Stomach smooth muscle (tissue), 2 donors: ENCODE data around the gene CDC40.

Source experiments
- H3K27ac ChIP-seq: one replicate; pipeline ENCODE4 v1.7.0; 2013; ENCODE audit warnings: mild to moderate bottlenecking, low read length, inconsistent platforms
- H3K27me3 ChIP-seq, 2 donors: one replicate each; pipeline ENCODE4 v1.7.0; 2013; ENCODE audit warnings: low read length in 2 of 2; ENCODE audit not compliant: insufficient read depth in 2 of 2, control insufficient read depth in 1 of 2
- H3K36me3 ChIP-seq, 2 donors: one replicate each; pipeline ENCODE4 v1.7.0; 2013; ENCODE audit warnings: low read length in 2 of 2; ENCODE audit not compliant: control insufficient read depth in 2 of 2, insufficient read depth in 2 of 2
- H3K4me1 ChIP-seq: one replicate; pipeline ENCODE4 v1.7.0; 2013; ENCODE audit warnings: low read length; ENCODE audit not compliant: control insufficient read depth, insufficient read depth
- H3K4me3 ChIP-seq, 2 donors: one replicate each; pipeline ENCODE4 v1.7.0; 2013; ENCODE audit warnings: low read length in 2 of 2
- H3K9ac ChIP-seq, 2 donors: one replicate each; pipeline ENCODE4 v1.7.0; 2013; ENCODE audit warnings: low read length in 2 of 2, mild to moderate bottlenecking in 1 of 2
- H3K9me3 ChIP-seq, 2 donors: one replicate each; pipeline ENCODE4 v1.7.0; 2013; ENCODE audit warnings: low read length in 2 of 2; ENCODE audit not compliant: control insufficient read depth in 2 of 2
- donor health status: healthy.
- donor health status: Pancreatic carcinoma.

CDC40 gene

GRCh38 chr6:110179406-110180227, 610 bp upstream of the CDC40 start, which contains the start of gene WASF1:
TSS of gene WASF1 (minus strand) at chr6:110179670. CDS start at chr6:110127601, 52,069 bp downstream.
- no peaks in the 10 kb centered on the region for H3K9me3 ChIP-seq
- H3K27ac ChIP-seq, result peak within 1 kb of the TSS; percentile 85
- no peaks in the 10 kb centered on the region for H3K36me3 ChIP-seq
- H3K27me3 ChIP-seq, result no peaks in the 10 kb centered on the region
- peak within 1 kb of the TSS; percentile 92 to 98 for H3K4me3 ChIP-seq
- H3K9ac ChIP-seq, result peak within 1 kb of the TSS; percentile 79 to 91
- H3K4me1 ChIP-seq, result peaks cover 25% of the 10 kb centered on the region

GRCh38 chr6:110181131-110182030, 1.2 kb downstream of the CDC40 start:
- peak overlapping the region; percentile 92 to 98 for H3K4me3 ChIP-seq
- no peaks in the 10 kb centered on the region for H3K27me3 ChIP-seq
- no peaks in the 10 kb centered on the region for H3K36me3 ChIP-seq
- peak overlapping the region; percentile 79 to 91 for H3K9ac ChIP-seq
- H3K27ac ChIP-seq, result peak overlapping the region; percentile 85
- H3K4me1 ChIP-seq, result peaks cover 25% of the 10 kb centered on the region
- H3K9me3 ChIP-seq, result no peaks in the 10 kb centered on the region

GRCh38 chr6:110183292-110183885, 3.2 kb downstream of the CDC40 start:
- Histone ChIP-seq H3K36me3 (no peaks in the 10 kb centered on the region), H3K4me1 (peaks cover 20% of the 10 kb centered on the region), H3K4me3 (peak overlapping the region in 1 of 2 donors; percentile 4), H3K27ac (no peak overlapping the region), H3K9me3 (no peaks in the 10 kb centered on the region), H3K27me3 (no peaks in the 10 kb centered on the region), H3K9ac (no peak overlapping the region)

- no peak overlapping the region for H3K9ac ChIP-seq
- H3K36me3 ChIP-seq, result no peaks in the 10 kb centered on the region
- no peak overlapping the region for H3K27ac ChIP-seq
- no peak overlapping the region for H3K4me3 ChIP-seq
- peaks cover 20% of the 10 kb centered on the region for H3K4me1 ChIP-seq
- no peaks in the 10 kb centered on the region for H3K27me3 ChIP-seq
- H3K9me3 ChIP-seq, result no peaks in the 10 kb centered on the region
Observed at GRCh38 chr6:110185879-110186278, 5.7 kb downstream of the CDC40 start.

- Histone ChIP-seq H3K36me3 (peaks cover 2% of the 10 kb centered on the region in 2 donors), H3K9me3 (no peaks in the 10 kb centered on the region), H3K9ac (no peak overlapping the region), H3K27me3 (no peaks in the 10 kb centered on the region), H3K27ac (no peak overlapping the region), H3K4me1 (no peaks in the 10 kb centered on the region), H3K4me3 (no peak overlapping the region)
Observed at GRCh38 chr6:110188791-110189190, 8.6 kb downstream of the CDC40 start.

GRCh38 chr6:110190726-110191125, 10.5 kb downstream of the CDC40 start:
- no peaks in the 10 kb centered on the region for H3K27me3 ChIP-seq
- no peak overlapping the region for H3K27ac ChIP-seq
- H3K9ac ChIP-seq, result no peak overlapping the region
- H3K4me3 ChIP-seq, result no peak overlapping the region
- H3K9me3 ChIP-seq, result no peaks in the 10 kb centered on the region
- no peaks in the 10 kb centered on the region for H3K4me1 ChIP-seq
- H3K36me3 ChIP-seq, result peaks cover 2 to 8% of the 10 kb centered on the region in 2 donors

- H3K36me3 ChIP-seq, result peaks cover 2 to 8% of the 10 kb centered on the region in 2 donors
- no peaks in the 10 kb centered on the region for H3K4me1 ChIP-seq
- no peak overlapping the region for H3K27ac ChIP-seq
- H3K9me3 ChIP-seq, result no peaks in the 10 kb centered on the region
- no peak overlapping the region for H3K4me3 ChIP-seq
- H3K9ac ChIP-seq, result no peak overlapping the region
- H3K27me3 ChIP-seq, result no peaks in the 10 kb centered on the region
Observed at GRCh38 chr6:110191477-110191876, 11.2 kb downstream of the CDC40 start.

- Histone ChIP-seq H3K27ac (no peak overlapping the region), H3K36me3 (peaks cover 2 to 8% of the 10 kb centered on the region in 2 donors), H3K9me3 (no peaks in the 10 kb centered on the region), H3K4me3 (no peak overlapping the region), H3K9ac (no peak overlapping the region), H3K27me3 (no peaks in the 10 kb centered on the region), H3K4me1 (no peaks in the 10 kb centered on the region)
Observed at GRCh38 chr6:110195639-110196038, 15.4 kb downstream of the CDC40 start.

- Histone ChIP-seq H3K4me1 (no peaks in the 10 kb centered on the region), H3K27ac (no peak overlapping the region), H3K9ac (no peak overlapping the region), H3K27me3 (no peaks in the 10 kb centered on the region), H3K4me3 (no peak overlapping the region), H3K9me3 (no peaks in the 10 kb centered on the region), H3K36me3 (peaks cover 2 to 8% of the 10 kb centered on the region in 2 donors)
Observed at GRCh38 chr6:110196874-110197273, 16.6 kb downstream of the CDC40 start.

- no peaks in the 10 kb centered on the region for H3K27me3 ChIP-seq
Observed at GRCh38 chr6:110198561-110198960, 18.3 kb downstream of the CDC40 start.

More at GRCh38 chr6:110198561-110198960, 18.3 kb downstream of the CDC40 start:
- Histone ChIP-seq H3K4me3 (no peak overlapping the region), H3K36me3 (peaks cover under 1 to 8% of the 10 kb centered on the region in 2 donors), H3K4me1 (no peaks in the 10 kb centered on the region), H3K27ac (no peak overlapping the region), H3K9me3 (no peaks in the 10 kb centered on the region), H3K9ac (no peak overlapping the region)
